ENCODE results near the gene TWIST2.

DNA sequence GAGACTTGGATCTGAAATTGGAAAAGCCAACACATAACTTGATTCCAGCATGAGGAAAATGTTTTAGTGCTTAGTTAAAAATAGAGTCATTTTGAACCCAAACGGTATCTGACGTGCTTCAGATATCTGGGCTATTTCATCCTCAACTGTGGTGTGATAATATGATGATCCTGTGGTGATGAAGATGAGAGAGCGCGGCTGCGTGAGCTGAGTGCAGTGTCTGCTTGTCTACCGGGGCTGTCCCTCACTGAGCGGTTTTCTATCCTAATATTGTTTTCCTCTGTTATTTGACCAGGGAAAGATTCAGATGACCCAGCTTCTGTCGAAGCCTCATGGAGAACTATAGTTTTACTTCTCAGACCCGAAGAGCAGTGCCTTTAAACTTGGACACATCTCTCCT lies 5.8 kb downstream of the TWIST2 start:
- no peak for TF ChIP-seq POLR2AphosphoS5 (IDR thresholded peaks at IDR 0.05; ENCODE audit: low read depth, low read length)
- TF ChIP-seq SIN3A (IDR thresholded peaks at IDR 0.05; ENCODE audit: borderline replicate concordance, insufficient read depth, low read length), result no peak
- no peak for TF ChIP-seq TAF1 (IDR thresholded peaks at IDR 0.05; ENCODE audit: borderline replicate concordance, insufficient read depth, low read length)
